ENCODE measurements around the gene SSBP1. TPM values are rescaled to one million over a fixed set of nuclear protein-coding genes. Genes with fewer than 3 reads are reported as not detected.

The SSBP1 gene
- total and polyA plus RNA-seq, 2 of the 8 experiments (the other 6 are each of a cell fraction or from before 2014, with no cell fraction given), result 136 to 254 TPM

GRCh38 chr7:141715018-141715417 lies 23.1 kb upstream of the SSBP1 start (continued):
- no peak for TF ChIP-seq CHD7 (IDR thresholded peaks at IDR 0.05; ENCODE audit: insufficient replicate concordance, low read length)
- TF ChIP-seq GABPA (IDR thresholded peaks at IDR 0.05; ENCODE audit: borderline replicate concordance, insufficient read depth, low read length), result no peak
- TF ChIP-seq EP300 (IDR thresholded peaks at IDR 0.05; ENCODE audit: borderline replicate concordance in 1 of 2, low read depth in 2 of 2, low read length in 2 of 2), result no peak
- no peak for TF ChIP-seq TAF1 (IDR thresholded peaks at IDR 0.05; ENCODE audit: low read depth, low read length)
- no peak for TF ChIP-seq BCL11A (IDR thresholded peaks at IDR 0.05; ENCODE audit: low read depth in 2 of 2, low read length in 2 of 2)
- TF ChIP-seq RBBP5 (IDR thresholded peaks at IDR 0.05; ENCODE audit: borderline replicate concordance, low read depth, low read length), result no peak
